HepG2 (cell line): ENCODE data around the gene RPL37. TPM values are rescaled to one million over a fixed set of nuclear protein-coding genes. Genes with fewer than 3 reads are reported as not detected.

ENCODE experiments used
- ARID3A ChIP-seq: IDR thresholded peaks from 2 replicates; pipeline ENCODE4 v1.6.1; 2012; ENCODE audit warnings: low read depth, low read length, improper control_type of control experiment
- ASH2L ChIP-seq: fragments of 300-600, 200-600 bp; sonication (generic); IDR thresholded peaks from 2 replicates; pipeline ENCODE4 v1.7.0; 2017; ENCODE audit warnings: low read depth, mild to moderate bottlenecking, moderate library complexity, mixed read lengths, low read length; ENCODE audit not compliant: insufficient read length
- ATF5 ChIP-seq: sonication (generic); formaldehyde crosslinking; IDR thresholded peaks from 2 replicates; pipeline ENCODE4 v1.4.0; 2020; ENCODE audit warnings: mild to moderate bottlenecking, low read depth, missing genetic modification reagents
- CBX2 ChIP-seq, 2 experiments: fragments of 200-600 bp in 1 of 2; sonication (generic); formaldehyde crosslinking in 1 of 2; IDR thresholded peaks; 2 replicates each; pipeline versions ENCODE4 v1.7.0 to v1.8.1; 2018 to 2022; ENCODE audit warnings: low read depth in 2 of 2, low read length in 1 of 2, mild to moderate bottlenecking in 1 of 2, missing genetic modification reagents in 1 of 2
- FOXO4 ChIP-seq: sonication (generic); formaldehyde crosslinking; conservative IDR thresholded peaks from 2 replicates; pipeline ENCODE4 v1.8.1; 2023; ENCODE audit warnings: missing genetic modification reagents
- NFATC3 ChIP-seq: sonication (generic); formaldehyde crosslinking; IDR thresholded peaks from 2 replicates; pipeline ENCODE4 v1.5.1; 2020; ENCODE audit warnings: mild to moderate bottlenecking, missing genetic modification reagents
- NFIC ChIP-seq: IDR thresholded peaks from 2 replicates; pipeline ENCODE4 v1.6.1; 2012; ENCODE audit warnings: mild to moderate bottlenecking, low read length, inconsistent platforms
- ZNF138 ChIP-seq: sonication (generic); formaldehyde crosslinking; IDR thresholded peaks from 2 replicates; pipeline ENCODE4 v1.5.0; 2020; ENCODE audit warnings: mild to moderate bottlenecking, low read depth, missing genetic modification reagents
- ZNF232 ChIP-seq: sonication (generic); formaldehyde crosslinking; IDR thresholded peaks from 2 replicates; pipeline ENCODE4 v1.4.0; 2020; ENCODE audit warnings: missing genetic modification reagents, borderline replicate concordance
- ZNF569 ChIP-seq: sonication (generic); formaldehyde crosslinking; IDR thresholded peaks from 2 replicates; pipeline ENCODE4 v1.5.0; 2020; ENCODE audit warnings: mild to moderate bottlenecking, missing genetic modification reagents, moderate library complexity, borderline replicate concordance
- ZNF678 ChIP-seq: sonication (generic); formaldehyde crosslinking; IDR thresholded peaks from 2 replicates; pipeline ENCODE4 v1.4.0; 2020; ENCODE audit warnings: mild to moderate bottlenecking, missing genetic modification reagents
- ZNF792 ChIP-seq: IDR thresholded peaks from 2 replicates; pipeline ENCODE4 v1.6.1; 2016
- polyA plus RNA-seq, 8 experiments: library from polyadenylated mRNA; depleted of rRNA in 3 of 8; stranded (reverse) in 7 of 8; unstranded in 1 of 8; fragments of >200 nt; fragmentation: Illumina TruSeq in 4 of 8; extraction: Trizol in 4 of 8; gene quantifications; 2 replicates each; pipeline versions ENCODE4 v1.2.1 to v1.2.3, GENCODE V29; 2011 to 2016; ENCODE audit warnings: low read depth in 4 of 8, missing spikeins in 1 of 8, mixed read lengths in 1 of 8; ENCODE audit not compliant: insufficient read depth in 1 of 8
- total RNA-seq, 5 experiments: library from RNA; depleted of rRNA; stranded (reverse); fragments of >200 nt; fragmentation: Illumina TruSeq; extraction: Trizol; gene quantifications; 2 replicates each; pipeline ENCODE4 v1.2.3, GENCODE V29; 2016; ENCODE audit warnings: low read depth in 1 of 5
- TF ChIP-seq, protein P1 (sequence below): sonication (generic); formaldehyde crosslinking; IDR thresholded peaks from 2 replicates; pipeline ENCODE4 v1.9.0; 2021; ENCODE audit warnings: missing genetic modification reagents, mild to moderate bottlenecking, borderline replicate concordance
- TF ChIP-seq, protein P2 (sequence below): IDR thresholded peaks from 2 replicates; pipeline ENCODE4 v1.4.0; 2020; ENCODE audit warnings: mild to moderate bottlenecking, missing genetic modification reagents

Gene RPL37
- total and polyA plus RNA-seq, 2 of the 13 experiments (the other 11 are each of a cell fraction or from before 2014, with no cell fraction given), result 1,981 to 3,367 TPM

GRCh38 chr5:40834849-40835787 lies at the start of gene RPL37 (continued):
- TF ChIP-seq ZNF792 (CRISPR knock-in tag) (peak; percentile 97), ZNF678 (CRISPR knock-in tag) (no peak; the same call in 1 of the 2 replicates), ZNF232 (CRISPR knock-in tag) (peak; percentile 78; the same call in 1 of the 2 replicates), ASH2L (peak; percentile 98), CBX2 (IDR thresholded peaks at IDR 0.05; ENCODE audit: low read depth, low read length) (no peak; the same call in 1 of the 2 replicates), CBX2 (CRISPR knock-in tag; IDR thresholded peaks at IDR 0.05; ENCODE audit: low read depth) (no peak), ARID3A (peak; percentile 36; the same call in 1 of the 2 replicates), ZNF138 (CRISPR knock-in tag) (peak; percentile 89), ATF5 (no peak), NFIC (peak; percentile 75), ZNF569 (no peak), NFATC3 (CRISPR knock-in tag) (no peak), FOXO4 (CRISPR knock-in tag) (0 out of 2 replicates have a peak, but pooled peaks have one; percentile 95)
- TF ChIP-seq, protein P1, sequence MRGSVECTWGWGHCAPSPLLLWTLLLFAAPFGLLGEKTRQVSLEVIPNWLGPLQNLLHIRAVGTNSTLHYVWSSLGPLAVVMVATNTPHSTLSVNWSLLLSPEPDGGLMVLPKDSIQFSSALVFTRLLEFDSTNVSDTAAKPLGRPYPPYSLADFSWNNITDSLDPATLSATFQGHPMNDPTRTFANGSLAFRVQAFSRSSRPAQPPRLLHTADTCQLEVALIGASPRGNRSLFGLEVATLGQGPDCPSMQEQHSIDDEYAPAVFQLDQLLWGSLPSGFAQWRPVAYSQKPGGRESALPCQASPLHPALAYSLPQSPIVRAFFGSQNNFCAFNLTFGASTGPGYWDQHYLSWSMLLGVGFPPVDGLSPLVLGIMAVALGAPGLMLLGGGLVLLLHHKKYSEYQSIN (CRISPR knock-in tag), result 0 out of 2 replicates have a peak, but pooled peaks have one; percentile 15
- TF ChIP-seq, protein P2, sequence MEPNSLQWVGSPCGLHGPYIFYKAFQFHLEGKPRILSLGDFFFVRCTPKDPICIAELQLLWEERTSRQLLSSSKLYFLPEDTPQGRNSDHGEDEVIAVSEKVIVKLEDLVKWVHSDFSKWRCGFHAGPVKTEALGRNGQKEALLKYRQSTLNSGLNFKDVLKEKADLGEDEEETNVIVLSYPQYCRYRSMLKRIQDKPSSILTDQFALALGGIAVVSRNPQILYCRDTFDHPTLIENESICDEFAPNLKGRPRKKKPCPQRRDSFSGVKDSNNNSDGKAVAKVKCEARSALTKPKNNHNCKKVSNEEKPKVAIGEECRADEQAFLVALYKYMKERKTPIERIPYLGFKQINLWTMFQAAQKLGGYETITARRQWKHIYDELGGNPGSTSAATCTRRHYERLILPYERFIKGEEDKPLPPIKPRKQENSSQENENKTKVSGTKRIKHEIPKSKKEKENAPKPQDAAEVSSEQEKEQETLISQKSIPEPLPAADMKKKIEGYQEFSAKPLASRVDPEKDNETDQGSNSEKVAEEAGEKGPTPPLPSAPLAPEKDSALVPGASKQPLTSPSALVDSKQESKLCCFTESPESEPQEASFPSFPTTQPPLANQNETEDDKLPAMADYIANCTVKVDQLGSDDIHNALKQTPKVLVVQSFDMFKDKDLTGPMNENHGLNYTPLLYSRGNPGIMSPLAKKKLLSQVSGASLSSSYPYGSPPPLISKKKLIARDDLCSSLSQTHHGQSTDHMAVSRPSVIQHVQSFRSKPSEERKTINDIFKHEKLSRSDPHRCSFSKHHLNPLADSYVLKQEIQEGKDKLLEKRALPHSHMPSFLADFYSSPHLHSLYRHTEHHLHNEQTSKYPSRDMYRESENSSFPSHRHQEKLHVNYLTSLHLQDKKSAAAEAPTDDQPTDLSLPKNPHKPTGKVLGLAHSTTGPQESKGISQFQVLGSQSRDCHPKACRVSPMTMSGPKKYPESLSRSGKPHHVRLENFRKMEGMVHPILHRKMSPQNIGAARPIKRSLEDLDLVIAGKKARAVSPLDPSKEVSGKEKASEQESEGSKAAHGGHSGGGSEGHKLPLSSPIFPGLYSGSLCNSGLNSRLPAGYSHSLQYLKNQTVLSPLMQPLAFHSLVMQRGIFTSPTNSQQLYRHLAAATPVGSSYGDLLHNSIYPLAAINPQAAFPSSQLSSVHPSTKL, result peak; percentile 87
